PFSK-1 (cell line): ENCODE results near the gene AHNAK2.

Experiments used
- FOXP2 ChIP-seq: optimal IDR thresholded peaks from 2 replicates; pipeline ENCODE3; 2011; ENCODE audit warnings: borderline replicate concordance, control low read depth, inconsistent platforms; ENCODE audit not compliant: insufficient read depth; ENCODE audit errors: extremely low read length, extremely low read depth
- POLR2AphosphoS5 ChIP-seq: IDR thresholded peaks from 2 replicates; pipeline ENCODE4 v1.6.1; 2012; ENCODE audit warnings: low read depth, mild to moderate bottlenecking, control low read depth, low read length, moderate library complexity
- REST ChIP-seq, 2 experiments: IDR thresholded peaks; 2 replicates each; pipeline versions ENCODE4 v1.6.1 to v1.8.0; 2011 to 2012; ENCODE audit warnings: low read depth in 2 of 2, low read length in 2 of 2, control low read depth in 1 of 2, inconsistent platforms in 1 of 2, mild to moderate bottlenecking in 1 of 2, moderate library complexity in 1 of 2; ENCODE audit not compliant: insufficient read depth in 1 of 2
- SIN3A ChIP-seq: IDR thresholded peaks from 2 replicates; pipeline ENCODE4 v1.6.1; 2012; ENCODE audit warnings: mild to moderate bottlenecking, low read length, moderate library complexity, borderline replicate concordance; ENCODE audit not compliant: insufficient read depth
- TAF1 ChIP-seq: IDR thresholded peaks from 2 replicates; pipeline ENCODE4 v1.6.1; 2012; ENCODE audit warnings: low read length, control low read depth, borderline replicate concordance; ENCODE audit not compliant: insufficient read depth

- TF ChIP-seq POLR2AphosphoS5 (no peak), SIN3A (no peak), REST (IDR thresholded peaks at IDR 0.05; ENCODE audit: insufficient read depth in 1 of 2, low read depth in 2 of 2, low read length in 2 of 2) (no peak), TAF1 (no peak), FOXP2 (no peak)
Observed at GRCh38 chr14:105022276-105022670, 44.1 kb upstream of the AHNAK2 start.
